ENCODE results near the gene SEPTIN8.

DNA sequence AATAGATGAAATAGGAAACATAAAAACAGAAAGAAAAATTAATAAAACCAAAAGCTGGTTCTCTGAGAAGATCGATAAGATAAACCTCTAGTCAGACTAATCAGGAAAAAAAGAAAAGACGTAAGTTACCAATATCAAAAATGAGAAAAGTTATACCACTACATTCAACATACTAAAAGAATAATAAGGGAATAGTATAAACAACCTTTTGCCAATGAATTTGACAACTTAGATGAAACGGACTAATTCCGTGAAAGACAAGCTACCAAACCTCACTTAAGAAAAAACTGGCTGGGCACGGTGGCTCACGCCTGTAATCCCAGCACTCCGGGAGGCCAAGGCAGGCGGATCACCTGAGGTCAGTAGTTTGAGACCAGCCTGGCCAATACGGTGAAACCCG is 47.1 kb downstream of the SEPTIN8 start:
- TF ChIP-seq, protein P1, sequence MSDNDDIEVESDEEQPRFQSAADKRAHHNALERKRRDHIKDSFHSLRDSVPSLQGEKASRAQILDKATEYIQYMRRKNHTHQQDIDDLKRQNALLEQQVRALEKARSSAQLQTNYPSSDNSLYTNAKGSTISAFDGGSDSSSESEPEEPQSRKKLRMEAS (IDR thresholded peaks at IDR 0.05; ENCODE audit: low read depth), result no peak
- TF ChIP-seq, protein P2, sequence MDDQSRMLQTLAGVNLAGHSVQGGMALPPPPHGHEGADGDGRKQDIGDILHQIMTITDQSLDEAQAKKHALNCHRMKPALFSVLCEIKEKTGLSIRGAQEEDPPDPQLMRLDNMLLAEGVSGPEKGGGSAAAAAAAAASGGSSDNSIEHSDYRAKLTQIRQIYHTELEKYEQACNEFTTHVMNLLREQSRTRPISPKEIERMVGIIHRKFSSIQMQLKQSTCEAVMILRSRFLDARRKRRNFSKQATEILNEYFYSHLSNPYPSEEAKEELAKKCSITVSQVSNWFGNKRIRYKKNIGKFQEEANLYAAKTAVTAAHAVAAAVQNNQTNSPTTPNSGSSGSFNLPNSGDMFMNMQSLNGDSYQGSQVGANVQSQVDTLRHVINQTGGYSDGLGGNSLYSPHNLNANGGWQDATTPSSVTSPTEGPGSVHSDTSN (IDR thresholded peaks at IDR 0.05), result no peak
- TF ChIP-seq EZH2phosphoT487 (IDR thresholded peaks at IDR 0.05; ENCODE audit: borderline replicate concordance, low read depth), result no peak
